HepG2 (cell line): Measurements from ENCODE around the gene KIAA1958. TPM values are rescaled to one million over a fixed set of nuclear protein-coding genes. Genes with fewer than 3 reads are reported as not detected.

Experiments
- GMEB2 ChIP-seq: IDR thresholded peaks from 2 replicates; pipeline ENCODE4 v1.6.1; 2016; ENCODE audit warnings: missing biosample characterization, missing genetic modification reagents, low read depth
- HDAC2 ChIP-seq: sonication (generic); formaldehyde crosslinking; IDR thresholded peaks from 2 replicates; pipeline ENCODE4 v1.4.0; 2020; ENCODE audit warnings: missing genetic modification reagents
- NR2F2 ChIP-seq: IDR thresholded peaks from 2 replicates; pipeline ENCODE4 v1.6.1; 2012; ENCODE audit warnings: low read depth, inconsistent platforms, borderline replicate concordance
- POLR2G ChIP-seq: fragments of 200-400 bp; formaldehyde crosslinking; IDR thresholded peaks from 2 replicates; pipeline ENCODE4 v1.6.1; 2018; ENCODE audit warnings: mild to moderate bottlenecking, low read depth, low read length, moderate library complexity
- RFX3 ChIP-seq: IDR thresholded peaks from 2 replicates; pipeline ENCODE4 v1.6.1; 2016; ENCODE audit warnings: missing biosample characterization, missing genetic modification reagents
- SKIL ChIP-seq: sonication (generic); formaldehyde crosslinking; IDR thresholded peaks from 2 replicates; pipeline ENCODE4 v1.8.0; 2022; ENCODE audit warnings: missing genetic modification reagents, mild to moderate bottlenecking, moderate library complexity, borderline replicate concordance
- TEF ChIP-seq: sonication (generic); formaldehyde crosslinking; IDR thresholded peaks from 2 replicates; pipeline ENCODE4 v1.5.0; 2020; ENCODE audit warnings: missing genetic modification reagents
- ZBTB43 ChIP-seq: sonication (generic); formaldehyde crosslinking; conservative IDR thresholded peaks from 2 replicates; pipeline ENCODE4 v1.4.0; 2020; ENCODE audit warnings: missing genetic modification reagents
- ZNF34 ChIP-seq: sonication (generic); formaldehyde crosslinking; IDR thresholded peaks from 2 replicates; pipeline ENCODE4 v1.4.0; 2020; ENCODE audit warnings: mild to moderate bottlenecking, missing genetic modification reagents, borderline replicate concordance
- ZNF432 ChIP-seq: sonication (generic); formaldehyde crosslinking; IDR thresholded peaks from 2 replicates; pipeline ENCODE4 v1.5.0; 2020; ENCODE audit warnings: missing genetic modification reagents, mild to moderate bottlenecking, borderline replicate concordance
- polyA plus RNA-seq, 8 experiments: library from polyadenylated mRNA; depleted of rRNA in 3 of 8; stranded (reverse) in 7 of 8; unstranded in 1 of 8; fragments of >200 nt; fragmentation: Illumina TruSeq in 4 of 8; extraction: Trizol in 4 of 8; gene quantifications; 2 replicates each; pipeline versions ENCODE4 v1.2.1 to v1.2.3, GENCODE V29; 2011 to 2016; ENCODE audit warnings: low read depth in 4 of 8, missing spikeins in 1 of 8, mixed read lengths in 1 of 8; ENCODE audit not compliant: insufficient read depth in 1 of 8
- total RNA-seq, 5 experiments: library from RNA; depleted of rRNA; stranded (reverse); fragments of >200 nt; fragmentation: Illumina TruSeq; extraction: Trizol; gene quantifications; 2 replicates each; pipeline ENCODE4 v1.2.3, GENCODE V29; 2016; ENCODE audit warnings: low read depth in 1 of 5
- TF ChIP-seq, protein P1 (sequence below): sonication (generic); formaldehyde crosslinking; IDR thresholded peaks from 2 replicates; pipeline ENCODE4 v1.4.0; 2020; ENCODE audit warnings: missing genetic modification reagents
- TF ChIP-seq, protein P2 (sequence below): sonication (generic); formaldehyde crosslinking; IDR thresholded peaks from 2 replicates; pipeline ENCODE4 v1.5.1; 2020; ENCODE audit warnings: mild to moderate bottlenecking, moderate library complexity, missing genetic modification reagents
- TF ChIP-seq, protein P3 (sequence below): sonication (generic); formaldehyde crosslinking; IDR thresholded peaks from 2 replicates; pipeline ENCODE4 v1.5.1; 2020; ENCODE audit warnings: mild to moderate bottlenecking, missing genetic modification reagents, borderline replicate concordance

Gene KIAA1958
- total and polyA plus RNA-seq, 2 of the 13 experiments (the other 11 are each of a cell fraction or from before 2014, with no cell fraction given), result 8.5 to 10.3 TPM

GRCh38 chr9:112486221-112487007, at the start of gene KIAA1958 (continued):
- TF ChIP-seq POLR2G (peak; percentile 93), ZNF34 (CRISPR knock-in tag) (no peak), GMEB2 (0 out of 2 replicates have a peak, but pooled peaks have one; percentile 18), NR2F2 (no peak), SKIL (CRISPR knock-in tag) (peak; percentile 53; the same call in 1 of the 2 replicates), RFX3 (CRISPR knock-in tag) (no peak), ZBTB43 (CRISPR knock-in tag) (peak; percentile 93), TEF (CRISPR knock-in tag) (0 out of 2 replicates have a peak, but pooled peaks have one; percentile 57), HDAC2 (CRISPR knock-in tag) (peak; percentile 76), ZNF432 (CRISPR knock-in tag) (no peak)
- TF ChIP-seq, protein P1, sequence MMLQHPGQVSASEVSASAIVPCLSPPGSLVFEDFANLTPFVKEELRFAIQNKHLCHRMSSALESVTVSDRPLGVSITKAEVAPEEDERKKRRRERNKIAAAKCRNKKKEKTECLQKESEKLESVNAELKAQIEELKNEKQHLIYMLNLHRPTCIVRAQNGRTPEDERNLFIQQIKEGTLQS (CRISPR knock-in tag), result peak; percentile 57
- TF ChIP-seq, protein P2, sequence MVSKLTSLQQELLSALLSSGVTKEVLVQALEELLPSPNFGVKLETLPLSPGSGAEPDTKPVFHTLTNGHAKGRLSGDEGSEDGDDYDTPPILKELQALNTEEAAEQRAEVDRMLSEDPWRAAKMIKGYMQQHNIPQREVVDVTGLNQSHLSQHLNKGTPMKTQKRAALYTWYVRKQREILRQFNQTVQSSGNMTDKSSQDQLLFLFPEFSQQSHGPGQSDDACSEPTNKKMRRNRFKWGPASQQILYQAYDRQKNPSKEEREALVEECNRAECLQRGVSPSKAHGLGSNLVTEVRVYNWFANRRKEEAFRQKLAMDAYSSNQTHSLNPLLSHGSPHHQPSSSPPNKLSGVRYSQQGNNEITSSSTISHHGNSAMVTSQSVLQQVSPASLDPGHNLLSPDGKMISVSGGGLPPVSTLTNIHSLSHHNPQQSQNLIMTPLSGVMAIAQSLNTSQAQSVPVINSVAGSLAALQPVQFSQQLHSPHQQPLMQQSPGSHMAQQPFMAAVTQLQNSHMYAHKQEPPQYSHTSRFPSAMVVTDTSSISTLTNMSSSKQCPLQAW (CRISPR knock-in tag), result peak; percentile 81; the same call in 1 of the 2 replicates
- TF ChIP-seq, protein P3, sequence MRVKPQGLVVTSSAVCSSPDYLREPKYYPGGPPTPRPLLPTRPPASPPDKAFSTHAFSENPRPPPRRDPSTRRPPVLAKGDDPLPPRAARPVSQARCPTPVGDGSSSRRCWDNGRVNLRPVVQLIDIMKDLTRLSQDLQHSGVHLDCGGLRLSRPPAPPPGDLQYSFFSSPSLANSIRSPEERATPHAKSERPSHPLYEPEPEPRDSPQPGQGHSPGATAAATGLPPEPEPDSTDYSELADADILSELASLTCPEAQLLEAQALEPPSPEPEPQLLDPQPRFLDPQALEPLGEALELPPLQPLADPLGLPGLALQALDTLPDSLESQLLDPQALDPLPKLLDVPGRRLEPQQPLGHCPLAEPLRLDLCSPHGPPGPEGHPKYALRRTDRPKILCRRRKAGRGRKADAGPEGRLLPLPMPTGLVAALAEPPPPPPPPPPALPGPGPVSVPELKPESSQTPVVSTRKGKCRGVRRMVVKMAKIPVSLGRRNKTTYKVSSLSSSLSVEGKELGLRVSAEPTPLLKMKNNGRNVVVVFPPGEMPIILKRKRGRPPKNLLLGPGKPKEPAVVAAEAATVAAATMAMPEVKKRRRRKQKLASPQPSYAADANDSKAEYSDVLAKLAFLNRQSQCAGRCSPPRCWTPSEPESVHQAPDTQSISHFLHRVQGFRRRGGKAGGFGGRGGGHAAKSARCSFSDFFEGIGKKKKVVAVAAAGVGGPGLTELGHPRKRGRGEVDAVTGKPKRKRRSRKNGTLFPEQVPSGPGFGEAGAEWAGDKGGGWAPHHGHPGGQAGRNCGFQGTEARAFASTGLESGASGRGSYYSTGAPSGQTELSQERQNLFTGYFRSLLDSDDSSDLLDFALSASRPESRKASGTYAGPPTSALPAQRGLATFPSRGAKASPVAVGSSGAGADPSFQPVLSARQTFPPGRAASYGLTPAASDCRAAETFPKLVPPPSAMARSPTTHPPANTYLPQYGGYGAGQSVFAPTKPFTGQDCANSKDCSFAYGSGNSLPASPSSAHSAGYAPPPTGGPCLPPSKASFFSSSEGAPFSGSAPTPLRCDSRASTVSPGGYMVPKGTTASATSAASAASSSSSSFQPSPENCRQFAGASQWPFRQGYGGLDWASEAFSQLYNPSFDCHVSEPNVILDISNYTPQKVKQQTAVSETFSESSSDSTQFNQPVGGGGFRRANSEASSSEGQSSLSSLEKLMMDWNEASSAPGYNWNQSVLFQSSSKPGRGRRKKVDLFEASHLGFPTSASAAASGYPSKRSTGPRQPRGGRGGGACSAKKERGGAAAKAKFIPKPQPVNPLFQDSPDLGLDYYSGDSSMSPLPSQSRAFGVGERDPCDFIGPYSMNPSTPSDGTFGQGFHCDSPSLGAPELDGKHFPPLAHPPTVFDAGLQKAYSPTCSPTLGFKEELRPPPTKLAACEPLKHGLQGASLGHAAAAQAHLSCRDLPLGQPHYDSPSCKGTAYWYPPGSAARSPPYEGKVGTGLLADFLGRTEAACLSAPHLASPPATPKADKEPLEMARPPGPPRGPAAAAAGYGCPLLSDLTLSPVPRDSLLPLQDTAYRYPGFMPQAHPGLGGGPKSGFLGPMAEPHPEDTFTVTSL (CRISPR knock-in tag), result no peak; the same call in 1 of the 2 replicates
